Measurements from ENCODE around the gene PSKH1. TPM values are rescaled to one million over a fixed set of nuclear protein-coding genes. Genes with fewer than 3 reads are reported as not detected.

The PSKH1 gene
- 14.8 and 21.7 TPM in 2 replicates for total RNA-seq

DNA sequence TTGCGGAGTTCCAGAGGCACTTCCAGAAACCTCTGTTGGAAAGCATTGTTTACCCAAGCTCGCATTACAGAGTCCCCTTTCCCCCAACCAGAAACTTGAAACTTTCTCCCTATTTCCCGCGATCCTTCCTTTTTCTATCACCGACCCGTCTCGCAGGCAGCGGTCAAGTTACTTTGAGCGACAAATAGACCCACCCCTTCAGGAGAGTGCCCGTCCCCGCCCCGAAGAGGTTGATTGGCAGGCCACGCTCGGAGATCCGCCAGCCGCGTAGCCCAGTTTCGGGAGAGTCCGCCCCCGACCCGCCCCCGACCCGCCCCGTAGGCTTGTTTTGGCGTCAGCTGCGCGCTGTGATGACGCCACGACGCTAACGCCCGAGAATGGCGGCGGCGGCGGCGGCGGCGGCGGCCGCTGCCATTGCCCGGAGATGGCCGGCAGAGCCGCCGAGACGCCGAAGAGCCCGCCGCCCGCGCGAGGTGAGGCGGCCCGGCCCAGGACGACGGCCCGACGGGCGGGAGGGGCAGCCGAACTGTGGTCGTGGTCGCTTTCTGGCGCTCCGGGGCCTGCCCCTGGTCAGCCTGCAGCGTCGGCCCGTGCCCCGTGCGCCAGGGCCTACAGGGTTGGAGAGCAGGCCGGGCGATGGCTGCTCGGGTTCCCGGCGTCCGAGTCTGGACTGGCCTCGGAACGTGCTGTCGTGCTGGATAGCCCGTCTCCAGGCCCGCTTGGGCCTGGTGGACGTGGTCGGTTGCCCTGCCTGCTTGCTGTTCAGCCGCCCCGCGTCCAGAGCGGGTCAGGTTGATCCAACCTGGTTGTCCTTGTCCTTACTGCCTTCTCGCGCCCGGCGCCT lies at the start of gene PSKH1:
Gene PSKH1, plus strand, starts transcription at position 356 of the 844 bp plus-strand sequence. CDS start 15,496 bp downstream, outside the sequence.

DNA sequence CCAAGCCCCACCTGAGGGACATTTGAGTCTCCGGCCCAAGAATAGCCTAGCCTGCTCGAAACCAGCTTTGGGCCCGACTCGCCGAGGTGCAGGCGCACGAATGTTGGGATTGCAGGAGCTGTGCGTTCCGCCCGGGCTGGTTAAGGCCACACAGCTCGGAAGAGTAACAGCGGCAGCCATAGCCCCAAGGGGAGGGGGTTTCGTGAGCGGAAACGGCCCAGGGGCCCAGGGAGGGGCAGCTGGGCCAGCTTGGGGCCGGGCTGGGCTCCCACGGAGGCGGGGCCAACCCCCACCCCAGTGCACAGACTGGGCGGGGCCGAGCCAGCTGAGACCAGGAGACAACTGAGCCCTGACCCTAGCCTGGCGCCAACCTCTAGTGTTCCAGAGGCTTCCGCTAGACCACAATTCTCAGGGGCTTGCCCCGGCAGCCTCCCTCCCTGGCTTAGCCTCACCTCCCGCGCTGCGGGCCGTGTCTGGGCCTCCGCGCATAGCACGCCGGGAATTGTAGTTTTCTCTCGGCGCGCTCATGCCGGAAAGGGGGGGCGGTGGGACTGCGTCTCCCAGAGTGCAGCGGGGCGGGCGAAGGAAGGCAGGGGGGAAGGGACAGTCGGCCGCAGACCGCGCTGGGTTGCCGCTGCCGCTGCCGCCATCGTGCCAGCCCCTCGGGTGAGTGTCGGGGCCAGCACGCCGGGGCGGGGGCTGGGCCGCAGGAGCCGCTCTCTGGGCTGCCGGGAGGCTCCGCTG lies 46.6 kb upstream of the PSKH1 start, which contains the start of gene NUTF2:
Gene NUTF2, plus strand, starts transcription at position 614 of the 744 bp plus-strand sequence. CDS start 18,198 bp downstream, outside the sequence.

DNA sequence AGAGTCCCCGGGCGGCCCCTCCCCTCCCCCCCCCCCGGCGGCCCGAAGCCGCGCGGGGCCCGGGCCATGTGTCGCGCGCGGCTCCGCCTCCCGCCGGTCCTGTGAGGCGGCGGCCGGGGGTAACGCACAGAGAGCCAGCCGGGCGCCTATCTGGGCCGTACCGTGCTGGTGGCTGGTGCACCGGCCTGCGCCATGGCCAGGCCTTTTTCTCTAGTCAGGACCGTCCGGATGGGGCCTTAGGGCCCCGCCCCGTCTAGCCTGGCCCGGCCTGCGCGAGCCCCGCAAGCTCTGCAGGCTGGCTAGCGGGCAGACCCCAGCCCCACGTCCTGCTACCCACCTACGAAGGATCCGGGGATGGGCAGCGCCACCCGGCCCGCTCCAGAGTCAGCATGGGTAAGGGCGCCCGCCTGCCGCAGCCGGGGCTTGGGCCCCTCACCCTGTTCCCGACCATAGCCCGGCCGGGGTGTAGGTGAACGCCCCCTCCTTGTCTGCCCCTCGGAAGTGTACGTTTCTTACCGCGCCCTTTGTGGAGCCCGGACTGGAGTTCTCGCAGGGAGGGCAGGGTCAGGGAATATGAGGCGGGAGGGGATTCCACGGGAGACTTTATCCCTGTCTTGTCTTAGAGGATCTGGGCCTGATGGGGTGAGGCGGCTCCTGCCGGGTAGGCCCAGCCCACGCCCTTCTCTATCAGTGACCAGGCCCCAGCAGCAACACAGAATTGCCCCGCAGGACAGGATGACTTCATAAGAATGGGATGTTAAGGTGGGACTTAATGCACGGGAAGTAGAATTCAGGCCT lies 45.8 kb upstream of the PSKH1 start, which contains the start of gene CENPT:
Gene CENPT, minus strand, starts transcription at position 630 of the 798 bp plus-strand sequence. CDS start 13,834 bp downstream, outside the sequence.

DNA sequence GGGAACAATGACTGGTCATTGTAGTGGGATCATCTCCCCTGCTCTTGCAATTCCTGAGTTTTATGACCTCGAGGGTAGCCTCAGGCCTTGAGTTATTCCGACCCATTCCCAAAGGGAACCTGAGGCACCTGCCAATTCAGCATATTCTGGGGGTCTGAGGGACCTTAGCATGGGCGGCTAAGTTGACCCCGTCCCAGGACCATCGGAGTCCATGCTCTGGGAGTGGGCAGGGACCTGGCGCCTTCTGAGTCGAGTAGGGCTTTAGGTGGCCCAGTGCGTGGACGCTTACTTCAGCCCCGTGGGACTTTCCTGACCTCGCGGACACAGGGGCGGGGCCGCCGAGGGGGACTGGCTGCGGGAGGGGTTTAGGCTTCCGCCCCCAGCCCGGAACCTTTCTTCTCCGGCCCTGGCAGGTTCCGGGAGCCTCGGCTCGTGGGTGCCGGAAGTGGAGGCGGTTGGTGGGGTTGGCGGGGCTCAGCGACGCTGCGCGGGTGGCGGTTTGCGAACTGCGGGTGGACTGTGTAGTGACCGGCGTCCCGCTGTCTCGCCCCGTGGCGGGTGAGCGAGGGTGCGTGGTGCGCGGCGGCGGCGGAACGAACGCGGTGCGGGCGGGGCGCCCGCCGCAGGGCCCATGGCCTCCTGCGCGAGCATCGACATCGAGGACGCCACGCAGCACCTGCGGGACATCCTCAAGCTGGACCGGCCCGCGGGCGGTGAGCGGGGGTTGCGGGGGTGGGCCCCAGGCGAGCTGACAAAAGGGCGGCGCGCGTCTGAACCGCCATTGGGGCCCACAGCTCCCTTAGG lies 20.2 kb upstream of the PSKH1 start, which contains the start of gene EDC4:
Gene EDC4, plus strand, starts transcription at position 422 of the 804 bp plus-strand sequence. Its CDS starts 210 bp downstream, at position 632.

DNA sequence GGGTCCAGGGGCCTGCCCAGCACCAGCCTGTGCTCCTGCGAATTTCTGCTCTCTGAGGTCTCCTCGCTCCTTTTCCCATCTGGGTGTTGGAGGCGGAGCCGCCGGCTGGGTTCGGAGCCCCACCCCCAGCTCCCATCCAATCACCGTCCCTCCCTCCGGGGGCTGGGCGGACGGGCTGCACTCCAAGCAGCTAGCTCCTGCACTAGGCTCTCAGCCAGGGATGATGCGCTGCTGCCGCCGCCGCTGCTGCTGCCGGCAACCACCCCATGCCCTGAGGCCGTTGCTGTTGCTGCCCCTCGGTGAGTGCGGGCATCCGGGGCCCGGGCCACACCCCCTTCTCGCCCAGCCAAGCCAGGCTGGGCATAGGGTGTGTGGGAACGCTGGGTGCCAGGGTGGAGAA lies 8.4 kb upstream of the PSKH1 start, which contains the start of gene NRN1L:
Gene NRN1L, plus strand, starts transcription at position 202 of the 400 bp plus-strand sequence. Its CDS starts 19 bp downstream, at position 221.

GRCh38 chr16:67931712-67932461 lies 38.8 kb downstream of the PSKH1 start, which contains the start of gene CTRL:
CTRL (minus strand) TSS chr16:67931862; CDS start chr16:67931852, 10 bp downstream.

DNA sequence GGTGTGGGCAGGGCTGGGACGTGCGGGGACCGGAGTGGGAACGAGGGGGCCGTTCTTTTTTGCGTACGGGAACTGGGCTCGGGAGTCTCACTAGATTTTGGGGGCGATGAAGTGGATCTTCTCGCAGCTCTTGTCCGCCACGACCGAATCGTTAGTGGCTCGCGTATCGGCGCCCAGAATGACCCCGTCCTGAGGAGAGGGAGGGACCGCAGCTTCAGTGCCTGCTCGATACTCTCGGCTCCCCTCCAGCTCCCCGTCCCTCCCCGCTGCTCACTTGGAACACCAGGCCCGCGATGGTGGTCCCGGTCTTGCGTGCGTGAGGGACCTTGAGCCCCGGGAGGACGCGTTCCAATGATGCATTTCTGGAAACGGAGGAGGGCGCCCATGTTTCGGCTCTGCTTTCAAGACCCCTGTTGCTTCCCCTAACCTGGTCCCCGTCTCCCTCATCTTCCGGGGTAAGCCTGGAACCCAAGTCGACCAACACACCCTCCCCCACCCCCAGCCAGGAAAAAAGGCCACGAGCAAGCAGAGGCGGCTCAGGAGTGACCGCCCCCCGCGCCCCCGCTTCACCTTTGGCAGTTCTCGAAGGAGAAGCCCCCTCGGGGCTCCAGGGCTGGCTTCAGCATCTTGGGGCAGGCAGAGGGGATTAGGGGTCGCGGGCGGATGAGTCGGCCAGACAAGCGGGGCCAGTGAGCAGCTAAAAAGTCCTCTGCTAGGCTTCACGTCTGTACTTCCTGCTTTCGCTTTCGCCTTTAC lies 43.2 kb downstream of the PSKH1 start, which contains the start of gene PSMB10:
Gene PSMB10, minus strand, starts transcription at position 727 of the 756 bp plus-strand sequence. Its CDS starts 101 bp downstream, at position 626.

DNA sequence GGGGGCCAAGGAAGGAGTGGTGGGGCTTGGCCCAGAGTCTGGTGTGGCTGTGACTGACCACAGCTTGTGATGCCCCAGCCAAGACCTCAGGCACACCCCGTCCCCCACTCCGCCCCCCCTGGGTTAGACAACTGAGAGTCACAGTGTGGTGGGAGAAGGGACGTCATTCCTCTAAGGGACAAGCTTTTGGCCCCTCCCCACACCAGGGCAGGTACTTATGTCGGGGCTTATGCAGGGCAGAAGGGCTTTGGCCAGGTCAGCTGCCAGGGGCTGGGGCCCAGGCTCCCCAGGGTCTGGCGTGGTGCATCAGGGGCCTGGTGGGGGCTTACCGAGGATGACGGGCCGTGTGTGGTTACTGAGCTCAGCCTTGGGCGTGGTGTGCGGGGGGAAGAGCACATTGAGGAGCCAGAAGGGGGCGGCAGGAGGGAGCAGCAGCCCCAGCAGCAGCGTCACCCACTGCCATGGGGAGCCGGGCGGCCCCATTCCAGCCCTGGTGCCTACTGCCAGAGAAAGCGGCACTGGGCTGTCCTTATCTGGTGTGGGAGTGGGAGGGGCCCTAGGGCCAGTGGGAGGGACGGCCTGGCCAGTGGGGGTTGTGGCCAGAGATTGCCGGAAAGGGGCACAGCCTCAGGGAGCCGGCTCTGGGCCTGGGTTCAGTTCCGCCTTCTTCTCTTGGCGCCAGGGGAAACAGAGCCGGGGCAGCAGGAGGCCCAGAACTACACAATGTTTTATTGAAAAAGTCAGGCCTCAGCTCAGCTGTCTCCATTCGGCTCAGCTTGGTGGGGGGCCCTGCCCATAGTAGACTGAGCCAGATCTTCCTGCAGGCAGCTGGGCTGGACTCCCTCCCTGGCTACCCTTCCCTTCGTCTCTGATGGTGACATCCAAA lies 50.8 kb downstream of the PSKH1 start, which contains the start of gene LCAT:
Gene LCAT, minus strand, starts transcription at position 502 of the 886 bp plus-strand sequence. Its CDS starts 19 bp downstream, at position 483.

GRCh38 chr16:67968400-67969253 lies 75.6 kb downstream of the PSKH1 start, which contains the start of gene SLC12A4:
SLC12A4 (minus strand) TSS chr16:67968637; CDS start chr16:67968553, 84 bp downstream.

Other genes with a start within 250 kb of the PSKH1 start
- gene CARMIL2, start 248.1 kb upstream of the PSKH1 start, total RNA-seq, result 0.28 and 0.36 TPM in 2 replicates
- 13.4 and 14.6 TPM in 2 replicates for gene ACD, start 233.0 kb upstream of the PSKH1 start, total RNA-seq
- gene PARD6A, start 232.3 kb upstream of the PSKH1 start, total RNA-seq, result 2.4 and 2.6 TPM in 2 replicates
- 19.4 and 22.2 TPM in 2 replicates for gene ENKD1, start 226.5 kb upstream of the PSKH1 start, total RNA-seq
- 0.99 and 1.2 TPM in 2 replicates for gene C16orf86, start 226.4 kb upstream of the PSKH1 start, total RNA-seq
- 48.8 and 57.4 TPM in 2 replicates for gene GFOD2, start 173.9 kb upstream of the PSKH1 start, total RNA-seq
- 4.6 and 5.6 TPM in 2 replicates for gene RANBP10, start 86.7 kb upstream of the PSKH1 start, total RNA-seq
- gene TSNAXIP1, start 86.4 kb upstream of the PSKH1 start, total RNA-seq, result 0.85 and 0.90 TPM in 2 replicates
- 31.8 and 37.5 TPM in 2 replicates for gene THAP11, start 50.9 kb upstream of the PSKH1 start, total RNA-seq
- gene NUTF2, start 46.3 kb upstream of the PSKH1 start, total RNA-seq, result 133 and 186 TPM in 2 replicates
- gene CENPT, start 45.6 kb upstream of the PSKH1 start, total RNA-seq, result 25.0 and 28.5 TPM in 2 replicates
- 73.2 and 73.6 TPM in 2 replicates for gene EDC4, start 20.2 kb upstream of the PSKH1 start, total RNA-seq
- gene NRN1L, start 8.4 kb upstream of the PSKH1 start, total RNA-seq, result not detected in 2 replicates
- 0.45 and 0.56 TPM in 2 replicates for gene CTRL, start 38.6 kb downstream of the PSKH1 start, total RNA-seq
- 59.5 and 69.1 TPM in 2 replicates for gene PSMB10, start 43.6 kb downstream of the PSKH1 start, total RNA-seq
- gene LCAT, start 50.9 kb downstream of the PSKH1 start, total RNA-seq, result 1.7 and 5.7 TPM in 2 replicates
- 52.5 and 95.7 TPM in 2 replicates for gene SLC12A4, start 75.4 kb downstream of the PSKH1 start, total RNA-seq
- gene DPEP3, start 87.2 kb downstream of the PSKH1 start, total RNA-seq, result not detected in 2 replicates
- 0.36 TPM in 1 of 2 replicates, not detected in the other for gene DPEP2, start 106.2 kb downstream of the PSKH1 start, total RNA-seq
- not detected in 2 replicates for gene DPEP2NB, start 122.7 kb downstream of the PSKH1 start, total RNA-seq
- gene DDX28, start 130.0 kb downstream of the PSKH1 start, total RNA-seq, result 10.0 and 12.0 TPM in 2 replicates
- gene DUS2, start 130.0 kb downstream of the PSKH1 start, total RNA-seq, result 17.6 and 18.5 TPM in 2 replicates
- gene NFATC3, start 192.1 kb downstream of the PSKH1 start, total RNA-seq, result 8.2 and 11.3 TPM in 2 replicates